HepG2 (cell line): ENCODE measurements around the gene CDC42EP5. TPM values are rescaled to one million over a fixed set of nuclear protein-coding genes. Genes with fewer than 3 reads are reported as not detected.

Source experiments
- BRD4 ChIP-seq: sonication (generic); formaldehyde crosslinking; IDR thresholded peaks from 2 replicates; pipeline ENCODE4 v1.4.0; 2020; ENCODE audit warnings: missing genetic modification reagents
- IRF2 ChIP-seq: IDR thresholded peaks from 2 replicates; pipeline ENCODE4 v1.6.1; 2018; ENCODE audit warnings: missing genetic modification reagents, missing compliant biosample characterization
- MEIS2 ChIP-seq: sonication (generic); formaldehyde crosslinking; IDR thresholded peaks from 2 replicates; pipeline ENCODE4 v1.9.0; 2021; ENCODE audit warnings: mild to moderate bottlenecking, missing genetic modification reagents
- MXD1 ChIP-seq: sonication (generic); formaldehyde crosslinking; IDR thresholded peaks from 2 replicates; pipeline ENCODE4 v1.4.0; 2020; ENCODE audit warnings: mild to moderate bottlenecking, missing genetic modification reagents
- NCOA2 ChIP-seq: sonication (generic); formaldehyde crosslinking; IDR thresholded peaks from 2 replicates; pipeline ENCODE4 v1.8.0; 2022; ENCODE audit warnings: inconsistent platforms
- NFRKB ChIP-seq: fragments of 450-650 bp; IDR thresholded peaks from 2 replicates; pipeline ENCODE4 v1.6.1; 2017
- PAX8 ChIP-seq: sonication (generic); formaldehyde crosslinking; IDR thresholded peaks from 2 replicates; pipeline ENCODE4 v1.8.0; 2022; ENCODE audit warnings: mild to moderate bottlenecking, missing genetic modification reagents, borderline replicate concordance
- PLSCR1 ChIP-seq: sonication (generic); formaldehyde crosslinking; IDR thresholded peaks from 2 replicates; pipeline ENCODE4 v1.5.0; 2020; ENCODE audit warnings: missing genetic modification reagents, mild to moderate bottlenecking, borderline replicate concordance
- REPIN1 ChIP-seq: sonication (generic); formaldehyde crosslinking; IDR thresholded peaks from 2 replicates; pipeline ENCODE4 v1.8.0; 2022; ENCODE audit warnings: missing genetic modification reagents, low read depth, mild to moderate bottlenecking, borderline replicate concordance
- TCF7L2 ChIP-seq: IDR thresholded peaks from 2 replicates; pipeline ENCODE4 v1.6.1; 2011; ENCODE audit warnings: mild to moderate bottlenecking, low read depth, low read length, moderate library complexity
- ZMYM4 ChIP-seq: sonication (generic); formaldehyde crosslinking; IDR thresholded peaks from 2 replicates; pipeline ENCODE4 v1.8.1; 2023; ENCODE audit warnings: mild to moderate bottlenecking, missing genetic modification reagents
- ZNF317 ChIP-seq: sonication (generic); formaldehyde crosslinking; IDR thresholded peaks from 2 replicates; pipeline ENCODE4 v1.5.0; 2020; ENCODE audit warnings: mild to moderate bottlenecking, missing genetic modification reagents
- ZNF329 ChIP-seq: sonication (generic); formaldehyde crosslinking; IDR thresholded peaks from 2 replicates; pipeline ENCODE4 v1.9.0; 2021; ENCODE audit warnings: low read depth, mild to moderate bottlenecking, missing genetic modification reagents
- ZNF451 ChIP-seq: sonication (generic); formaldehyde crosslinking; IDR thresholded peaks from 2 replicates; pipeline ENCODE4 v1.5.0; 2020; ENCODE audit warnings: mild to moderate bottlenecking, missing genetic modification reagents
- ZNF563 ChIP-seq: sonication (generic); formaldehyde crosslinking; IDR thresholded peaks from 2 replicates; pipeline ENCODE4 v1.8.0; 2022; ENCODE audit warnings: mild to moderate bottlenecking, moderate library complexity, missing genetic modification reagents
- ZNF605 ChIP-seq: sonication (generic); formaldehyde crosslinking; IDR thresholded peaks from 2 replicates; pipeline ENCODE4 v1.8.0; 2022; ENCODE audit warnings: mild to moderate bottlenecking, missing genetic modification reagents
- ZNF629 ChIP-seq: sonication (generic); formaldehyde crosslinking; conservative IDR thresholded peaks from 2 replicates; pipeline ENCODE4 v1.5.0; 2020; ENCODE audit warnings: missing genetic modification reagents
- ZNF660 ChIP-seq: sonication (generic); formaldehyde crosslinking; IDR thresholded peaks from 2 replicates; pipeline ENCODE4 v1.5.1; 2020; ENCODE audit warnings: mild to moderate bottlenecking, low read depth, missing genetic modification reagents, borderline replicate concordance
- ZNF678 ChIP-seq: sonication (generic); formaldehyde crosslinking; IDR thresholded peaks from 2 replicates; pipeline ENCODE4 v1.4.0; 2020; ENCODE audit warnings: mild to moderate bottlenecking, missing genetic modification reagents
- ZNF775 ChIP-seq: sonication (generic); formaldehyde crosslinking; IDR thresholded peaks from 2 replicates; pipeline ENCODE4 v1.4.0; 2020; ENCODE audit warnings: missing genetic modification reagents, mild to moderate bottlenecking, moderate library complexity, borderline replicate concordance
- ZNF891 ChIP-seq: sonication (generic); formaldehyde crosslinking; IDR thresholded peaks from 2 replicates; pipeline ENCODE4 v1.5.0; 2020; ENCODE audit warnings: mild to moderate bottlenecking, missing genetic modification reagents
- polyA plus RNA-seq, 8 experiments: library from polyadenylated mRNA; depleted of rRNA in 3 of 8; stranded (reverse) in 7 of 8; unstranded in 1 of 8; fragments of >200 nt; fragmentation: Illumina TruSeq in 4 of 8; extraction: Trizol in 4 of 8; gene quantifications; 2 replicates each; pipeline versions ENCODE4 v1.2.1 to v1.2.3, GENCODE V29; 2011 to 2016; ENCODE audit warnings: low read depth in 4 of 8, missing spikeins in 1 of 8, mixed read lengths in 1 of 8; ENCODE audit not compliant: insufficient read depth in 1 of 8
- total RNA-seq, 5 experiments: library from RNA; depleted of rRNA; stranded (reverse); fragments of >200 nt; fragmentation: Illumina TruSeq; extraction: Trizol; gene quantifications; 2 replicates each; pipeline ENCODE4 v1.2.3, GENCODE V29; 2016; ENCODE audit warnings: low read depth in 1 of 5
- TF ChIP-seq, protein P1 (sequence below): sonication (generic); formaldehyde crosslinking; IDR thresholded peaks from 2 replicates; pipeline ENCODE4 v1.4.0; 2020; ENCODE audit warnings: mild to moderate bottlenecking, missing genetic modification reagents

Gene CDC42EP5
- total and polyA plus RNA-seq, 2 of the 13 experiments (the other 11 are each of a cell fraction or from before 2014, with no cell fraction given) = 0.41 to 1.6 TPM

DNA sequence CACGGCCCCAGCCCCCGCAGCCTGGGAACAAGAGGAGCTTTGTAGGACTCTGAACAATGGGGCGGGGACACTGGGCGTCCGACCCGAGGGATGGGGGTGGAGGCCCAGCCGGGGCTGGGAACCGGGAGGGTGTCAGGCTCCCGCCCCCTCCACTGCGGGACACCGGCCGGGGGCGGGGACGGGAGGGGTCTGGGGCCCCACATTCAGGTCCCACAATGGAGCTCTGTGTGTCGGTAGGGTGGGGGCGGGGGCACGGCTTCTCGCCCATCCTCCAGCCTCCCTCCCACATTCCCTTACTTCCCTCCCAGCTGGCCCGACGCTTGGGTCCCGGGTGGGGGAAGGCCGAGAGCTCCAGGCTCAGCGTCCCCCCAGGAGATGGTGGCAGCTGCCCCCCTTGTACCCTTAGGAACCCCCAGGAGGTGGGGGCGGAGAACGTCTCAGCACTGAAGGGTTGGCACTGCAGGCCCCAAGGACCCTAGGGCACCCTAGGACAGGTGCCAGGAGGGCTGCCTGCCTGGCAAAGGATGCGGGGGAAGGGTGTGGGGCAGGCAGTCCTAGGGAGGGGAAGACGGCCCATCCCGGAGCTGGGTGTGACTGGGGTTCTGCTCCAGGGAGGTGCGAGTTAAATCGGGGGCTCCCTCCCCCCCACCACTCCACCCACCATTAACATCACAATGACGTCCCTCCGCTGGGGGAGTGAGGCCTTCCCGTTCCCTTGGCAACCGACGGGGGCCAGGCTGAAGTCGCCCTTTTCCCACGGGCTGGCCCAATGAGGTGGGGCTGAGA is 52.5 kb downstream of the CDC42EP5 start (continued):
- TF ChIP-seq MEIS2 (CRISPR knock-in tag) = 0 out of 2 replicates have a peak, but pooled peaks have one; percentile 40
- TF ChIP-seq BRD4 = no peak; the same call in 1 of the 2 replicates
- peak; percentile 32; the same call in 1 of the 2 replicates for TF ChIP-seq ZNF317 (CRISPR knock-in tag)
- TF ChIP-seq PAX8 (CRISPR knock-in tag) = 0 out of 2 replicates have a peak, but pooled peaks have one; percentile 37
- TF ChIP-seq ZNF629 = no peak
- TF ChIP-seq ZNF605 (CRISPR knock-in tag) = no peak
- TF ChIP-seq PLSCR1 = no peak
- TF ChIP-seq, protein P1, sequence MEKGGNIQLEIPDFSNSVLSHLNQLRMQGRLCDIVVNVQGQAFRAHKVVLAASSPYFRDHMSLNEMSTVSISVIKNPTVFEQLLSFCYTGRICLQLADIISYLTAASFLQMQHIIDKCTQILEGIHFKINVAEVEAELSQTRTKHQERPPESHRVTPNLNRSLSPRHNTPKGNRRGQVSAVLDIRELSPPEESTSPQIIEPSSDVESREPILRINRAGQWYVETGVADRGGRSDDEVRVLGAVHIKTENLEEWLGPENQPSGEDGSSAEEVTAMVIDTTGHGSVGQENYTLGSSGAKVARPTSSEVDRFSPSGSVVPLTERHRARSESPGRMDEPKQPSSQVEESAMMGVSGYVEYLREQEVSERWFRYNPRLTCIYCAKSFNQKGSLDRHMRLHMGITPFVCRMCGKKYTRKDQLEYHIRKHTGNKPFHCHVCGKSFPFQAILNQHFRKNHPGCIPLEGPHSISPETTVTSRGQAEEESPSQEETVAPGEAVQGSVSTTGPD = no peak
- TF ChIP-seq ZNF891 (CRISPR knock-in tag) = no peak
- no peak for TF ChIP-seq ZNF563
- no peak for TF ChIP-seq ZNF451 (CRISPR knock-in tag)
- TF ChIP-seq REPIN1 (CRISPR knock-in tag) = no peak
- TF ChIP-seq NFRKB = no peak
- TF ChIP-seq ZNF660 (CRISPR knock-in tag) = no peak
- TF ChIP-seq IRF2 (CRISPR knock-in tag) = no peak
- no peak for TF ChIP-seq ZNF329 (CRISPR knock-in tag)
- no peak for TF ChIP-seq ZNF775 (CRISPR knock-in tag)
- TF ChIP-seq NCOA2 (CRISPR knock-in tag) = peak; percentile 55; the same call in 1 of the 2 replicates
- peak; percentile 50; the same call in 1 of the 2 replicates for TF ChIP-seq ZMYM4
- no peak for TF ChIP-seq ZNF678
- no peak for TF ChIP-seq TCF7L2
- TF ChIP-seq MXD1 = no peak
